Epidermal melanocyte (primary cell): ENCODE results near the gene PDILT.
"Not testable (repeated sequence)": the region's sequence is repeated elsewhere in the genome, so short reads cannot be mapped to it uniquely, and the experiment has no call there.

Experiments
- DNase-seq: peaks from one replicate; pipeline ENCODE4 v3.0.0; 2011; ENCODE audit warnings: low spot score; ENCODE audit not compliant: insufficient read length

The PDILT gene

DNA sequence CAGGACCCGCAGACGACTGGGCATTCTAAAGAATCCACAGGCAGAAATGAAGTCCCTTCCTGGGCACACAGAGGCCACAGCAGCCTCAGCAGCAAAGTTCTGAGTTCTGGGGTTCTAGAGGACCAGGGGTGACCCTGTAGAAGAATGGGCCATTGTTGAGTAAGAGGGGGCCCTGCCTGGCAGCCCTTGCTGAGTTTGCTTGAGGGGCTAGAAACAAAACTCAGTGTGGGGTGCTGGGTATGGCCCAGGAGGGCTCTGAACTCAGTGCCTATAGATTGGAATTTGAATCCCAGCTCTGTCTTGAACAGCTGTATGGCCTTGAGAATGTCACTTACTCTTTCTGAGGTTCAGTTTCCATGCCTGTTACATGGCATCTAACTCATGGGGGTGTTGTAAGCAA is at the start of gene PDILT:
Gene PDILT, minus strand, starts transcription at position 101 of the 400 bp plus-strand sequence. CDS start 5,437 bp downstream, outside the sequence.
- no peak for DNase-seq

DNA sequence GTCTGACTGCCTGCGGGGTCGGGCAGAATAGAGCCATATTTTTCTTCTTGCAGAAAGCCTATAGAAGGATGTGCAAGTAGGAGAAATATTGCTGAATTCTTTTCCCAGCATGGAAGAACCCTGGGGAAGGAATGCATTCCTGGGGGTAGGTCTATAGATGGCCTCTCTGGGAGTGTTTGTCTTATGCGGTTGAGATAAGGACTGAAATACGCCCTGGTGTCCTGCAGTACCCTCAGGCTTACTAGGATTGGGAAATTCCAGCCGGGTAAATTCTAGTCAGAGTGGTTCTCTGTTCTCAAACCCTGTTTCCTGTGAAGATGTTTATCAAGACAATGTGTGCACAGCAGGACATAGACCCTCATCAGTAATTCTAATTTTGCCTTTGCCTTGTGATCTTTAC is 49.1 kb upstream of the PDILT start:
- DNase-seq, result not testable (repeated sequence)

DNA sequence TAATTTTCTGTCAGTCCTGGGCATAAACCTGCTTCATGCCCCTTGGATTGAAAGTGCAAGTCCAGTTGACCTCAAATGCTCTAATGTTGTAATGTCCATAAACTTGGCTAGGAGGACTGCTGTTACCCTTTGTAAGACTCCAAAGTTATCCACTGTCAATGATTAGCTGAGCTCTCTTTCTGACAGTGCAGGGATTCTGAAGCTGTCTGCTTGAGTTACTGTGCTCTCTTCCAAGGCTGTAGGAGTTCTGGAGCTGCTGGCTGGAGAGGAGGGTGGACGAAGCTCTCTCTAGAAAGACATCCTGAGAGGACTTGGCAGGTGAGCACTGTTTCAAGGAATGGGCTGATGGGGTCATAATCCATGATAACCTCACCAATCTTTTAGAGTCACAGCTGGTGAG is 46.8 kb upstream of the PDILT start, which contains the start of gene ACSM2A:
Gene ACSM2A, plus strand, starts transcription at position 158 of the 400 bp plus-strand sequence. CDS start 8,594 bp downstream, outside the sequence.
- not testable (repeated sequence) for DNase-seq

DNA sequence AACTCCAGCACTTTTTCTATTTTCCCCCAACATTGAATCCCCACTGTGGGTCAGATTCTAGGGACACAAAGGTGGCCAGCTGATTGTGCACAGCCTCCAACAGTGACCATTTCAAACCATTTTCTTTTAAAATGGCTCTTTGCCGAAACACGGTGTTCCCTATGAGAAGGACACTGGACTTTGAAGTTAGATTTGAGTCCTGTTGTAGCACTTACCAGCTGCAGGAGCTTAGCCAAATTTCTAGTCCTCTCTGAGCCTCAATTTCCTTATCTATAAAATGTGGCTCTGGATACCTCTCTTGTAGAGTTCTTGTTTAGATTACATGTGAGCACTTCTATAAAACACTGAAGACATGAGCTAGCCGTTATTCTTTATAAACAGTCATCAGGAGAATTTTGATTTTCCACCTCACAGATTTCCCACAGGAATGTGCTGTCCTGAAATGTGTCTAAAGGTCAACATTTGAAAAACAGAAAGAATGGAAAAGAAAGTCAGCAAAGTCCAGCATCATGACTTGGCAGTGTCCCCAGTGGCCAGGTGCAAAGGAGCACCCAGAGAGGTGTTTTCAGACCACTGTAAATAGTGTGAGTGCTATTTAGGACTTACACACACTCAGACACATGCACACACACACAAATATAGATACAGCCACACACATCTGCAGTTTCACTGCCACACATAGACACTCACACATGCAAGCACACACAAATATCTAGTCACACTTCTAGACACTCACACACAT is 42.3 kb upstream of the PDILT start:
- not testable (repeated sequence) for DNase-seq

- not testable (repeated sequence) for DNase-seq
These were observed 37.3 kb upstream of the PDILT start for GRCh38 chr16:20441859-20442258.

GRCh38 chr16:20441191-20441590 is 36.7 kb upstream of the PDILT start:
- DNase-seq, result no peak

GRCh38 chr16:20440731-20441130 is 36.2 kb upstream of the PDILT start:
- DNase-seq, result not testable (repeated sequence)

DNA sequence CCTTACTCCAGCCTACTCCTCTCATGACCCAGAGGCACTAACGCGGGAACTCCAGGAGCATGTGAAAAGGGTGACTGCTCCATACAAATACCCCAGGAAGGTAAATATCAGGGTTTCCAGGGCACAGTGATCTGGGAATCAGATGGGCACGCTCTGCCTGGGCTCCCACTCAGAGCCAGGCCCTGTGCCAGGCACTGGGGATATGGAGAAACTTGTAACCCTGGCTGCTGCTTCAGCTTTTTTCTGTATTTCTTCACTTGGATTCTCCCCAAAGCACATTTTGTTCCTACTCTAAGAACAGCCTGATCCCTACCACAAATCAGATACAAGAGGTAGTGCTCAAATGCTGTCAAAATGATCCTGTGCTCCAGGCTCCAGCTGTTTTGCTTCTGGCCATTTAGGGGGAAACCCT is 35.3 kb upstream of the PDILT start:
- DNase-seq, result not testable (repeated sequence)

- not testable (repeated sequence) for DNase-seq
These were observed 34.4 kb upstream of the PDILT start for GRCh38 chr16:20438950-20439349.

GRCh38 chr16:20430948-20431347 is 26.4 kb upstream of the PDILT start:
- DNase-seq, result no peak

DNA sequence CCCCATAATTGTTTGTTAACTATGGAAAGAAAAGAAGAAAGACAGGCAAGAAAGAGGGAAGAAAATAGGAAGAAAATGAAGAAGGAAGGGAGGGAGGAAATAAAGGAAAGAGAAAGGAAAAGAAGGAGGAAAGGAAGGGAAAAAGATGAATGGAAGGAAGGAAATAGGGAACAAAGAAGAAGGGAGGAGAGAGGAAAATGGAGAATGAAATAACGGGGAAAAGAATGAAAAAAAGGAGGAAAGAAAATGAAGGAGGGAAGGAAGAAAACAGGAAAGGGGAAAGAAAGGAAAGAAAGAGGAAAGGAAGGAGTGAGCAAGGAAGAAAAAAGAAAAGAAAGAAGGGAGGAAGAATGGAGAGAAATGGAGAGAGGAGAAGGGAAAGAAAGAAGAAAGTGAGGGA is 25.9 kb upstream of the PDILT start:
- not testable (repeated sequence) for DNase-seq

GRCh38 chr16:20429499-20429898 is 25.0 kb upstream of the PDILT start:
- not testable (repeated sequence) for DNase-seq

DNA sequence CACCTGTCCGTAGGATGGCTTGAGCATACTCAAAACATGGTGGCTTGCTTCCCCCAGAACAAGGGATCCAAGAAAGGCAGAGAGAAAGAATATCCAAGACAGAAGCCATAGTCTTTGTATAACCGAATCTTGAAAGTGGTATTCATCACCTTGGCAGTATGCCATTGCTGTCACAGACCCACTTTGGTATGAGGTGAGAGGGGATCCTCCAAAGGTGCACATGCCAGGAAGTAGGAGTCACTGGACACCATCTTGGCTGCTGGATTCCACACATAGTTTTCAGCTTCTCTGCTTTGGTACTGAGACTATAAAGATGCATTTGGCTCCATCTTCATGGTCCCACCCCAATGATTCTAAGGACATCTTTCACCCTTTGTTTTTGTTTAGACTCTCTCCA is 22.9 kb upstream of the PDILT start:
- DNase-seq, result not testable (repeated sequence)

- no peak for DNase-seq
These were observed 19.8 kb upstream of the PDILT start for GRCh38 chr16:20424129-20424866.

DNA sequence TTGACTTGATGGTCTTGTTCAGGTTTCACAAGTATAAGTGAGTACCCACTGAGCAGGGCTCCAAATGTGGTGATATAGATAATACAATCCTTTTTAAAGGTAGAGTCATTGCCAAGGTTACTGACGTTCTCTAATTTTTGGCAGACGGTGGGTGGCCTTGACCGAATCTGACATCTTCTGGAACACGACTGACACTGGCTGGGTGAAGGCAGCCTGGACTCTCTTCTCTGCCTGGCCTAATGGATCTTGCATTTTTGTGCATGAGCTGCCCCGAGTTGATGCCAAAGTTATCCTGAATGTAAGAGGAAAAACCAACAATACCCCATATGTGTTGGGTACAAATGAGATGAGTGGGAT is 19.2 kb upstream of the PDILT start:
- not testable (repeated sequence) for DNase-seq

DNA sequence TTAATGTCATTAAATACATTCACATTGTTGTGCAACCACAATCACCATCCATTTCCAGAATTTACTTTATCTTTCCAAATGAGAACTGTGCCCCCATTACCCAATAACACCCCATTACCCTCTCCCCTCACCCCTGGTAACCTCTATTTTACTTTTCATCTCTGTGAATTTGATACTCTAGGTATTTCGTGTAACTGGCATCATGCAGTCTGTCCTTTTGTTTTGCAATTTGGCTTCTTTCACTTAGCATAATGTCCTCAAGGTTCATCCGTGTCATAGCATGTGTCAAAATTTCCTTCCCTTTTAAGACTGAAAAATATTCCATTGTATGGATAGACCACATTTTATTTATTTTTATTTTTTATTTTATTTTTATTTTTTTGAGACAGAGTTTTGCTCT is 17.2 kb upstream of the PDILT start:
- not testable (repeated sequence) for DNase-seq

GRCh38 chr16:20419093-20419492 is 14.6 kb upstream of the PDILT start:
- DNase-seq, result not testable (repeated sequence)

GRCh38 chr16:20415541-20415940 is 11.0 kb upstream of the PDILT start:
- DNase-seq, result no peak

GRCh38 chr16:20411055-20411454 is 6.5 kb upstream of the PDILT start:
- no peak for DNase-seq

GRCh38 chr16:20410121-20410723 is 5.7 kb upstream of the PDILT start:
- DNase-seq, result no peak

DNA sequence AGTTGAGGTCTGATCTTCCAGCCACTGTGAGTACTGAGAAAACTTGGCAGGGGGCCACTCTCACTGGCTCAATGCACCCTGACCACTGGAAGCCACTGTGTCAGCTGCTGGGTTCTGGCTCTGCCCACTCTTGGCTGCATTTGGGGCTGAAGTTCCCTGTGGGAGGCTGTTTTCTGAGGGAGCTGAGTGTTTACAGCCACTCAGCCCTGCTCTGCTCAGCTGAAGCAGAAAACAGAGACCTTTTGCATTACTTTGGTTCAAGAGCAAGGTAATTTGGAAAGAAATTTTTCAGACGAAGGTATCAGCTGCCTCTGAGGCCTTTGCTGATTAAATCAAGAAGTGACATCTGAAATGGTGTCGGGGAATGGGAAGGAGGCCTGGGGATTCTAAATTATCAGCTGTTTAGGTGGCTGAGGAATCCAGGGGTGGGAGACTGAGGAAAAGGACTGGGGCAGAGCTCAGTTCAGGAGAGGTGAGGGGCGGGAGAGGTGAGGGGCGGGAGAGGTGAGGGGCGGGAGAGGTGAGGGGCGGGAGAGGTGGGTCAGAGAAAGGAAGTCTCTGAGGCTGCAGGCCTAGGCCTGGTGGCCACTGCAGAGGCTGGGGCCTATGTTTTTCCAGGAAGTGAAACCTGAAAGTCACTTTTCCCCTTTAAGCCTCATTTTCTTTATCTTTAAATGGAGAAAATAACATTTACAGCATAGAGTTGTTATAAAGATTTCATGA is 5.0 kb upstream of the PDILT start, which contains the start of gene ACSM5:
Gene ACSM5, plus strand, starts transcription at position 137 of the 723 bp plus-strand sequence. CDS start 1,951 bp downstream, outside the sequence.
- no peak for DNase-seq
